Duodenal mucosa (tissue), 2 donors: ENCODE results near the gene RBM5.

Experiments
- H3K27ac ChIP-seq: one replicate; pipeline ENCODE4 v1.7.0; 2013; ENCODE audit warnings: low read depth, low read length
- H3K27me3 ChIP-seq, 2 donors: one replicate each; pipeline ENCODE4 v1.7.0; 2013; ENCODE audit warnings: low read length in 2 of 2, control low read depth in 1 of 2; ENCODE audit not compliant: insufficient read depth in 2 of 2, control insufficient read depth in 1 of 2
- H3K36me3 ChIP-seq, 2 donors: one replicate each; pipeline ENCODE4 v1.7.0; 2013; ENCODE audit warnings: low read length in 2 of 2, control low read depth in 1 of 2; ENCODE audit not compliant: insufficient read depth in 2 of 2, control insufficient read depth in 1 of 2
- H3K4me1 ChIP-seq, 2 donors: one replicate each; pipeline ENCODE4 v1.7.0; 2013; ENCODE audit warnings: low read length in 2 of 2, control low read depth in 1 of 2; ENCODE audit not compliant: insufficient read depth in 2 of 2, control insufficient read depth in 1 of 2
- H3K4me3 ChIP-seq, 2 donors: one replicate each; pipeline ENCODE4 v1.7.0; 2013; ENCODE audit warnings: low read length in 2 of 2, low read depth in 1 of 2
- H3K9ac ChIP-seq, 2 donors: one replicate each; pipeline ENCODE4 v1.7.0; 2013; ENCODE audit warnings: low read length in 2 of 2, low read depth in 1 of 2
- H3K9me3 ChIP-seq, 2 donors: one replicate each; pipeline ENCODE4 v1.7.0; 2013; ENCODE audit warnings: low read length in 2 of 2, control low read depth in 1 of 2; ENCODE audit not compliant: control insufficient read depth in 1 of 2

Gene RBM5

GRCh38 chr3:50120364-50121071 lies 31.8 kb downstream of the RBM5 start:
- no peak overlapping the region for H3K27ac ChIP-seq
- H3K9ac ChIP-seq: no peak overlapping the region
- H3K4me1 ChIP-seq: peaks cover 24 to 32% of the 10 kb centered on the region in 2 donors
- no peaks in the 10 kb centered on the region for H3K9me3 ChIP-seq
- peaks cover 39 to 51% of the 10 kb centered on the region in 2 donors for H3K36me3 ChIP-seq
- no peaks in the 10 kb centered on the region for H3K27me3 ChIP-seq
- H3K4me3 ChIP-seq: no peak overlapping the region

- H3K9me3 ChIP-seq: no peaks in the 10 kb centered on the region
- H3K9ac ChIP-seq: no peak overlapping the region
- H3K27me3 ChIP-seq: no peaks in the 10 kb centered on the region
- peaks cover 33 to 41% of the 10 kb centered on the region in 2 donors for H3K4me1 ChIP-seq
- H3K4me3 ChIP-seq: no peak overlapping the region
- peaks cover 31 to 43% of the 10 kb centered on the region in 2 donors for H3K36me3 ChIP-seq
- no peak overlapping the region for H3K27ac ChIP-seq
Measured at GRCh38 chr3:50121072-50122032, 32.6 kb downstream of the RBM5 start.

GRCh38 chr3:50122071-50122470 lies 33.4 kb downstream of the RBM5 start:
- Histone ChIP-seq H3K27ac (no peak overlapping the region), H3K36me3 (peaks cover 23 to 35% of the 10 kb centered on the region in 2 donors), H3K27me3 (no peaks in the 10 kb centered on the region), H3K4me3 (no peak overlapping the region), H3K4me1 (peaks cover 38 to 48% of the 10 kb centered on the region in 2 donors), H3K9ac (no peak overlapping the region), H3K9me3 (no peaks in the 10 kb centered on the region)

GRCh38 chr3:50122661-50123391 lies 34.1 kb downstream of the RBM5 start:
- Histone ChIP-seq H3K4me1 (peaks cover 43 to 52% of the 10 kb centered on the region in 2 donors), H3K27me3 (no peaks in the 10 kb centered on the region), H3K9me3 (no peaks in the 10 kb centered on the region), H3K9ac (no peak overlapping the region), H3K36me3 (peaks cover 19 to 28% of the 10 kb centered on the region in 2 donors), H3K4me3 (no peak overlapping the region), H3K27ac (no peak overlapping the region)

GRCh38 chr3:50123394-50124051 lies 34.8 kb downstream of the RBM5 start:
- Histone ChIP-seq H3K4me1 (peaks cover 43 to 52% of the 10 kb centered on the region in 2 donors), H3K27me3 (no peaks in the 10 kb centered on the region), H3K4me3 (no peak overlapping the region), H3K9ac (no peak overlapping the region), H3K27ac (no peak overlapping the region), H3K9me3 (no peaks in the 10 kb centered on the region), H3K36me3 (peaks cover 12 to 21% of the 10 kb centered on the region in 2 donors)

GRCh38 chr3:50124052-50124799 lies 35.5 kb downstream of the RBM5 start:
- Histone ChIP-seq H3K4me3 (no peak overlapping the region), H3K9ac (no peak overlapping the region), H3K27me3 (no peaks in the 10 kb centered on the region), H3K27ac (no peak overlapping the region), H3K4me1 (peaks cover 43 to 52% of the 10 kb centered on the region in 2 donors), H3K9me3 (no peaks in the 10 kb centered on the region), H3K36me3 (peaks cover 9 to 16% of the 10 kb centered on the region in 2 donors)

GRCh38 chr3:50124800-50125178 lies 36.1 kb downstream of the RBM5 start:
- H3K36me3 ChIP-seq: peaks cover 9 to 13% of the 10 kb centered on the region in 2 donors
- H3K27ac ChIP-seq: no peak overlapping the region
- H3K4me3 ChIP-seq: no peak overlapping the region
- peaks cover 43 to 52% of the 10 kb centered on the region in 2 donors for H3K4me1 ChIP-seq
- H3K27me3 ChIP-seq: no peaks in the 10 kb centered on the region
- H3K9ac ChIP-seq: no peak overlapping the region
- no peaks in the 10 kb centered on the region for H3K9me3 ChIP-seq

- no peak overlapping the region for H3K9ac ChIP-seq
- H3K4me3 ChIP-seq: no peak overlapping the region
- no peaks in the 10 kb centered on the region for H3K9me3 ChIP-seq
- H3K36me3 ChIP-seq: peaks cover 3 to 4% of the 10 kb centered on the region in 2 donors
- peaks cover 43 to 52% of the 10 kb centered on the region in 2 donors for H3K4me1 ChIP-seq
- no peaks in the 10 kb centered on the region for H3K27me3 ChIP-seq
- H3K27ac ChIP-seq: no peak overlapping the region
Measured at GRCh38 chr3:50125541-50126286, 37.0 kb downstream of the RBM5 start.
